ENCODE measurements around the gene MAP4K3.

GRCh38 chr2:39269941-39270340 is 167.1 kb downstream of the MAP4K3 start:
- TF ChIP-seq CTCF (IDR thresholded peaks at IDR 0.05) (no peak), POLR2AphosphoS5 (IDR thresholded peaks at IDR 0.05; ENCODE audit: low read depth, low read length) (no peak), TCF7L2 (IDR thresholded peaks at IDR 0.05; ENCODE audit: low read depth, low read length) (no peak), REST (IDR thresholded peaks at IDR 0.05; ENCODE audit: insufficient read depth in 1 of 2, low read depth in 2 of 2, low read length in 1 of 2) (no peak), SIN3A (IDR thresholded peaks at IDR 0.05; ENCODE audit: borderline replicate concordance, insufficient read depth, low read depth, low read length) (no peak)

All from Panc1 (cell line).